Stimulated activated CD8-positive, alpha-beta memory T cell treated with anti-CD3 and anti-CD28 coated beads, Interleukin-7, amount 100 ng/mL, for 24 hours (primary cell): ENCODE measurements around the gene TMEM214.

Experiments used
- DNase-seq: peaks from one replicate; pipeline ENCODE4 v3.0.0-alpha.2; 2020; ENCODE audit warnings: low read depth

The TMEM214 gene

GRCh38 chr2:27085062-27085672, 52.4 kb downstream of the TMEM214 start:
- no peak for DNase-seq

DNA sequence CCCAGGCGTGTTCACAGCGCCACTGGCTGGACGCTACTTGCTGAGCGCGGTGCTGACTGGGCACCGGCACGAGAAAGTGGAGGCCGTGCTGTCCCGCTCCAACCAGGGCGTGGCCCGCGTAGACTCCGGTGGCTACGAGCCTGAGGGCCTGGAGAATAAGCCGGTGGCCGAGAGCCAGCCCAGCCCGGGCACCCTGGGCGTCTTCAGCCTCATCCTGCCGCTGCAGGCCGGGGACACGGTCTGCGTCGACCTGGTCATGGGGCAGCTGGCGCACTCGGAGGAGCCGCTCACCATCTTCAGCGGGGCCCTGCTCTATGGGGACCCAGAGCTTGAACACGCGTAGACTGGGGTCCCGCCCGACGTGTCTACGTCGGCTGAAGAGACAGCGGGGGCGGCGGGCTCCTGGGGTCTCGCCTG, 52.9 kb downstream of the TMEM214 start:
- DNase-seq: no peak

- peak; percentile 94 for DNase-seq
Measured at GRCh38 chr2:27086090-27086723, 53.4 kb downstream of the TMEM214 start.

GRCh38 chr2:27086724-27087593, 54.2 kb downstream of the TMEM214 start, which contains the start of gene KHK:
TSS of gene KHK (plus strand) at chr2:27086772. CDS start at chr2:27087260, 488 bp downstream.
- DNase-seq: no peak

- no peak for DNase-seq
Measured at GRCh38 chr2:27087823-27088410, 55.2 kb downstream of the TMEM214 start.

GRCh38 chr2:27088634-27089033, 55.9 kb downstream of the TMEM214 start:
- no peak for DNase-seq

- no peak for DNase-seq
Measured at GRCh38 chr2:27089111-27089954, 56.6 kb downstream of the TMEM214 start.
